Embryonic facial prominence (tissue), 1 donor: ENCODE measurements around the gene INO80C.
A peak's percentile ranks its signal among the peaks of the same experiment; 100 is the strongest.

ENCODE experiments used
- DNase-seq: peaks from one replicate; pipeline ENCODE4 v3.0.0-alpha.2; 2016; ENCODE audit errors: extremely low spot score

INO80C gene, protein sequence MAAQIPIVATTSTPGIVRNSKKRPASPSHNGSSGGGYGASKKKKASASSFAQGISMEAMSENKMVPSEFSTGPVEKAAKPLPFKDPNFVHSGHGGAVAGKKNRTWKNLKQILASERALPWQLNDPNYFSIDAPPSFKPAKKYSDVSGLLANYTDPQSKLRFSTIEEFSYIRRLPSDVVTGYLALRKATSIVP

DNA sequence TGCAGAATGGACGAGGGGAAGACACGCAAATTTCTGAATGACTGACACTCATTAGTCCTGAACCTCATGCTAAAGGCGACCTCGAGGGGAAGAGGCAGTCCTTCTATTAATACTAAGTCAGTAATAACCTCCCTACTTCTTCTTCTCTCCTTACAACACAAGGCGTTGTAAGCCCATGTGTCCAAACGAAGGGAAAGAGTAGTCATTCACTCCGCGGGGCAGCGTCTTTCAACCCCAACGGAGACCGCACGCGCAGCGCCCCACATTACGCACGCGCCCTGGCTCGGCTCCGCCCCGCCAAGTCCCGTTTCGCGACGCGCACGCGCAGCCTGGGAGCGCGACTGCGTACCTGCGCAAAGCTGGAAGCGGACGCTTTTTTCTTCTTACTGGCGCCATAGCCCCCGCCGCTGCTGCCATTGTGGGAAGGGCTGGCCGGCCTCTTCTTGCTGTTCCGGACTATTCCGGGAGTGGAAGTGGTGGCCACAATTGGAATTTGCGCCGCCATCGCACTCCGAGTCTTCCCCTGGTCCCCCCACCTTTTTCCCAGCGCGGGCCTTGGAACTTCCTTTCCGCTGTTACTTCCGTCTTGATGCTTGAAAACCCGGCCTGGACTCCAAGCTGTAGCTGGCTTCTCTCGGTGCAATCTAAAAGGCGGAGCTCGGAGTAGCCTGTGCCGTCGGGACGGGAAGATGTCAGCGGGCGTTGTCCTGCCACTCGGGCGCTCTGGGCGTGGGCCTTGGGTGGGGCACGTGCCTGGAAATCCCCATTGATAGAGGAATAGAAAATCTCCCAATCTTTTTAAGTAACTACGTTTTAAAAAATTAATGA lies at the start of gene INO80C:
TSS of gene INO80C (minus strand) at position 591 of the 828 bp plus-strand sequence. CDS start at position 505, 86 bp downstream.
- peak; percentile 93 for DNase-seq

DNA sequence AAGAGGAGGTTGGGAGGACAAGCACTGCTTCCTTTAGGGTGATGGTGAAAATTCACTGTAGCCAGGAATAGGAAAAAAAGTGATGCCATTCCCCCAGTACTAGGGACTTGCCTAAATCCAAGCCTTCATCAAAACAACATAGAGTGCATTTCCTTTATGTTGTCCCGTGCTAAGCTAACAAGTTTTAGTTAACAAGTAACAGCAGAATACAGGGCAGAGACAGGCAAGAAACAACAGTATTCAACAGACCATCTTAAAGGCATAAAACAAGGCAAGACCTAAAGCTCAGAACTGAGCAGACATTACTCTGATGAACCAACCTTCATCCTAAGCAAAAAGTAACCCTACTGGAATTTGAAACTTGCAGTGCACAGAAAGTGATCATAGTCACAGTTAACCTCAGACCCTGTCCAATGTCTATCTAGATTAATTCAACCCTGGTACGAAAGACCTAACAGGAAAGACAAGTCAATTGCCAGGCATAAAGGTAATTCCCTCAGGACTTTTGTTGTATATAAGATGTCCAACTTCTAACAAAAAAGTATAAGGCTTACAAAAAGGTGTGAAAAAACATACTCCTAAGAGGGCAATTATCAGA lies 49.3 kb upstream of the INO80C start:
- DNase-seq = no peak

DNA sequence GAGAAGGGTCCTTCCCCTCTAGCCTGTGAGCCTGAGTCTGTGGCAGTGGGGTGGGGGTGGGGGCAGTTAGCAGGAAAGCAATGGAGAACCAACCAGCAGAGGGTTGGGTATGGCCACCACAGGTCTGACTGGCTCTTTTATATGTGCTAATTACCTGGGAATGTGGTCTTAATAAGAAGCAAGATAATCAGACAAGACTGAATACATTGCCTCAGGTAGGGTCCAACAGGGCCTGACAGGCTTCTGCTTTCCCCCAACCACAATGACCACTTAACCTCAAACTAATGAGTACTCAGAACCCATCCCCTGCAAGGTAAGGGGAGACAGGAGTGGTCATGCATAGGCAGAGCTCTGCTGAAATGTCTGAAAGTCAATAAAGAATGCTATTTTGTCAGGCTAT lies 44.6 kb upstream of the INO80C start:
- DNase-seq = no peak

DNA sequence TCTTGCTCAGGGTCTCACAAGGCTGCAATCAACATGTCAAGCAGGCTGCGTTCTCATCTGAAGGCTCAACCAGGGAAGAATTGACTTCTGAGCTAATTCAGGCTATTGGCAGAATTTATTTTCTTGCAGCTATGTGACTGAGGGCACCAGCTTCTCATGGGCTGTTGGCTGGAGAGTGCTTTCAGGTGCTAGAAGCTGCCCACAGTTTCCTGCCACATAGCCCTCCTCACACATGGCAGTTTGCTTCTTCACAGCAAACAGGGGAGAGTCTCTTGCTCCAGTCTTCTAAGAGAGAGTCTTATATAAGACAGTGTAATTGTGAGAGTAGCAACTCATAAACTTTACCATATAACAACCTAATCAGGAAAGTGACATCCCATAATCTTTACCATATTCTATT lies 37.5 kb upstream of the INO80C start:
- no peak for DNase-seq

DNA sequence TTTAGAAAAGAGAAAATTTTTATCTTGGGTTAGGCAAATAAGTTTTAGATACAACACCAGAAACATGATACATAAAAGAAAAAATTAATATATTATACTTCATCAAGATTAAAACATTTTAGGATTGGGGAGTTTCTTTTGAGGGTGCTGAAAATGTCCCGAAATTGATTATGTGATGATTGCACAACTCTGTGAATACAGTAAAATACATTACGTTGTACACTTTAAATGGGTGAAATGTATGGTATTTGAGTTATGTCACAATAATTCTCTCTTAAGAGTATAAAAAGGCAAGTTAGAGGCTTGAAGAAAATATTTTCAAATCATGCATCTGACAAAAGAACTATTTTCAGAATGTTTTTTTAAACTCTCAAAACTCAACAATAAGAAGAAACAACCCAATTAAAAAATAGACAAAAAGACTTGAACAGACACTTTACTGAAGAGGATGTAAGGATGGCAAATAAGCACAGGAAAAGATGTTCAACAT lies 36.2 kb upstream of the INO80C start:
- no peak for DNase-seq

DNA sequence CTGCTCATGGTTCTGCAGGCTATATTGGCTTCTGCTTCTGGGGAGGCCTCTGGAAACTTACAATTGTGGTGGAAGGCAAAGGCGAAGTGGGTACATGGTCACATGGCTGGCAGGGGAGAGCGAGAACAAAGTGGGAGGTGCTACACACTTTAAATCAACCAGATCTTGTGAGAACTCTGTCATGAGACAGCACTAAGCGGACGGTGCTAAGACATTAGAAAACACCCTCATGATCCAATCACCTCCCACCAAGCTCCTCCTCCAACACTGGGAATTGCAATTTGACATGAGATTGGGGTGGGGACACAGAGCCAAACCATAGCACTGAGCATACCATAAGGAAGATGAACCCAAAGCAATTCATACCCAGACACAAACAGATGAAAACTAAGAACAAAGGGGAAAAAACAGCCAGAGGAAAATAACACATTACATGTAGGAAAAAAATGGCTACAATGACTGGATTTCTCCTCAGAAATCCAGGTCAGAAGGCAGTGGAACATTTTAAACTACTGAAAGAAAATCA lies 31.1 kb upstream of the INO80C start:
- no peak for DNase-seq

DNA sequence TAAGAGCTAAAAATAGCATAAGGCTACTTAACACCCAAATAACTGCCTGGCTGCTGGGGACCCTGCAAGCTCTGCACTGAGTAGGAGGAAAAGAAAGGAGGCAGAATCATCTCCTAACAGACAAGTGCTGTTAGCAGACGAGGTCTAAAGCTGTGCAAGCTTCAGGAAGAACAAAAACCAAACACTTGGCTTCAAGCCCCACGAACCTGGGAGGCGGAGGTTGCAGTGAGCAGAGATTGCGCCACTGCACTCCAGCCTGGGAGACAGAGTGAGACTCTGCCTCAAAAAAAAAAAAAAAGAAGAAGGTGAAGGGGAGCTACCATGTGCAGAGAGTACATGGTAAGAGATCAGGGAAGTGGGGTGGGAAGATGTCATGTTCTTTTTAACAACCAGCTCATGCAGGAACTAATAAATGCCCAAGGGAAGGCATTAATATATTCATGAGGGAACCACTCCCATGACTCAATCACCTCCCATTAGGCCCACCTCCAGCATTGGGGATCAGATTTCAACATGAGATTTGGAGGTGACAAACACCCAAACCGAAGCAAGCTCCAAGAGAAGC lies 28.8 kb upstream of the INO80C start:
- no peak for DNase-seq

DNA sequence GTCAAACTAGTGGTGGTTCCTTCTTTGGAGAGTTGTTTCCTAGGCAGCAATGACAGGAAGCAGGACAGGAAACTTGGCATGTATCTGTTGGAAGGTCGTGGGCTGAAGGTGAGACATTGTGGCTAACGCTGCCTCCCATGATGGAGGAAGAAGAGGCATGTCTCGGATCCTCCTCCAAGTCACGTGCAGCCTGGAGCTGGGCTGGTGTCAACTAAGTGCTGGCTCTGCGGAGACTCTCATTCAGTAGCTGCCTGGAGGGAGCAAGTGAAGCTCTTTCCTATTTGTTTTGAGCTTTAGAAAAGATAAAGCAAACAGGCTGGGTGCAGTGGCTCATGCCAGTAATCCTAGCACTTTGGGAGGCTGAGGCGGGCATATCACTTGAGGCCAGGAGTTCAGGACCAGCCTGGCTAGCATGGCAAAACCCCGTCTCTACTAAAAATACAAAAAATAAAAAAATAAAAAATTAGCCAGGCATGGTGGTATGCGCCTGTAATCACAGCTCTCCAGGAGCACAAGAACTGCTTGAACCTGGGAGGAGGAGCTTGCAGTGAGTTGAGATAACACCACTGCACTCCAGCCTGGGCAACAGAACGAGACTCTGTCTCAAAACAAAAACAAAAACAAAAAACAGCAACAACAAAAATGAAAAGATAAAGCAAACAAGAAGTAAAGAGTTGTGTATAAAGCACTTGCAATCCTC lies 28.2 kb upstream of the INO80C start:
- DNase-seq = no peak

DNA sequence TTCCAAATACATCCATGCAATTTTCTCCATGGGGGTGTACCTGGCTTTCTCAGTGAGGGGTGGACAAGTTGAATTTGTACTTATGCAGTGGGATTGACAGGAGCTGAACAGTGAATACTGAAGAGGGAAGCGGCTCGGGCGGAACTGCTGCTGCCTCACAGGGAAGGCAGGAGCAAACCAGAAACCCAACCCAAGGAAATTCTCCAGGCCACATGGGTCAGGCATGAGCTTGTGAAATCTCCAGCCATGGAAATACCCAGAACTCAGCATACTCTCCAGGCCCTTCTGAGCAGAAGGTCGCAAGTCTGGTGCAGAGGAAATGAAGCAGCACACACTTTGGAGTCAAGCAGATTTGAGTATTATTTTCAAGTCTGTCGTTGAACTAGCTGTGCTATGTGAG lies 26.5 kb upstream of the INO80C start:
- no peak for DNase-seq

DNA sequence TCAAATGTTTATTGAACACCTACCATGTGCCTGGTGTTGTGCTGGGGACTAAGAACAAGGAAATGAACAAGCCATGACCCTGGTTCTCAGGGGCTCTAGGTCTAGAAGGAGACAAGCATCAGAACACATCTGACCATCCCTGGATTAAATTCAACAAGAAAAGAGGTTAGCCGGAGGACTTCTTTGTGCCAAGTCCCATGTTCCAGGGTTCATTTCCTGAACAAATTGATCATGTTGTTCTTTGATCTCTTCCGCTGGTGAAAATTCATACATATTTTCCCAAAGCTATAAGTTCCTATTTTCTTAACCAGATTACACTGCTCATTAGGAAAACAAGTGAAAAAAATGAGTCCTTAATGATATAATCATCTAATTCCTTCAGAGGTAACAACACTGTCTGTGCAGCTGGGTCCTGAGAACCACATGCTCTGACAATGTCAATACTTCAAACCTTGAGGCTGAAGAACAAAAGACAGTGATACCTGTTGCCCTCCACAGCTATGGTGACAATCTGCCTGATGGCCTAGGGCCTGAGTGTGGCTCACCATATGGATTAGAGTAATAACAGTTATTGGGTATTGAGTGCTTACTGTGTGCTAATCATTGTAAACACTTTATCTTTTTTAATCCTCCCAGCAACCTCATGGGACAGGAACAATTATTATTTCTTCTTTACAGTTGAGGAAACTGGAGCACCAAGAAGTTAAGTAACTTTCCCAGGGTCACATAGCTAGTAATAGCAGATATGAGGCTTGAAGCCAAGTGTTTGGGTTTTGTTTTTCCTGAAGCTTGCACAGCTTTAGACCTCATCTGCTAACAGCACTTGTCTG lies 24.6 kb upstream of the INO80C start:
- no peak for DNase-seq

DNA sequence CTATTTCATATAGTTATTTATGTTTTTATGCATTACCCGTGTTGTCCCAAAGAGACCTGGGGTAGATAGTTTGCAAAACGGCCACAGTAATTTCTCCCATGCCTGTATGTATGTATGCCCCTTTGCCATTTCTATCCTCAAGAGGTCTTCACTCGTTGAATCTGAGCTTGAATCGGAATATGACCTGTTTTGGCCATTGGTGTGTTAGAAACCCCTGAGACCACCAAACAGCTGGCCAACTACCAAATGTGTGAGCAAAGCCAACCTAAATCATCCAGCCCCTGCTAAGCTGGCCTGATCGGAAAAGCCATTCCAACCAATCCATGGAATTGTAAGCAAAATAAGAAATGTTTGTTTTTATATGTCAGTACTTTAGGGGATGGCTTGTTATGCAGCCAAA lies 23.4 kb upstream of the INO80C start:
- no peak for DNase-seq

DNA sequence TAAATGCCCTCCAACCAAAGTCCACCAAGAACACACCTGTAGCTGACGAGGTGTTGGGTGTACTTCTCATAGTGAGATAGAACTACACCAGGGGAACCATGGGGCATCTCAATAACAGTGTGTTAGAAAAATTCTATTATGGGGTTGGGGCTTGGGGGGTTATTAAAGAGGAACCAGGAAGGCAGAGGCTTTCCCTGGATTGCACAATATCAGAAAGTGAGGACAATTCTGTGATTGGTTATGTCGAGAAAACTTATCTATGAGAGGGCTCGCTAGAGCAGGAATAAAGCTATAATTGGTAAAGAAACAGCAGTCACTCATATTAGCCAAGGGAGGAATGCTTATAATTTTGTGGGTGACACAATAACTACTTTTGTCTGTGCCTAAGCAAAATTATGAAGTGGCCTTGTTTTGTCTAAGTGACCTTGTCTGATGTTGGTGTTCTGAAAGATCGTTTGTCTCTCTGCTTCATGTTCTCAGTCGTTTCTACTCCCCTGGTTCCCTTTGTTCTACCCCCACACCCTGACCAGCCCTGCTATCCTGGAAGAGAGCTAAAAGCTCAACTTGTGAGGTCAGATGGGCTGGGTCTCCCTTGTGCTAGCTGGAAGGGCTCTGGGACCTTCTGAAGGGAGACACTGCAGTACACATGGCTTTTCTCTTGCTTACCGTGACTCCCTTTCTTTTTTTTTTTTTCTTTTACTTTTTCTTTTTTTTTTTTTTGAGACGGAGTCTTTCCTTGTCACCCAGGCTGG lies 21.6 kb upstream of the INO80C start:
- no peak for DNase-seq

DNA sequence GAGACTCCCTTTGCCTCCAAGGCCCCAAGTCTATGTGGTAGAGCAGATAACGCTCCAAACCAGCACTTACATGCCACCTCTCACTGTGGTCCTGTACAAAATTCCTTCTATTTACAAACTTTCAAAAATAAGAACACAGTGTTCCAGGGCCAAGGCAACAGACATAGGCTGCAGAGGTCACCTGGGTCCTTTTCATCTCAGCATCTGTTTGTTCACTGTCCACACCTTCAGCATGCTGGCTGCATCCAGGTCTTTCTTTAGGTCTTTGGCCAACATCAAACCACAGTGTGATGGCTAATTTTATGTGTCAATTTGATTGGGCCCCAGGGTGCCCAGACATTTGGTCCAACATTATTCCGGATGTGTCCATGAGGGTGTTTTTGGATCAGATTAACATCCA lies 20.0 kb upstream of the INO80C start:
- DNase-seq = no peak

DNA sequence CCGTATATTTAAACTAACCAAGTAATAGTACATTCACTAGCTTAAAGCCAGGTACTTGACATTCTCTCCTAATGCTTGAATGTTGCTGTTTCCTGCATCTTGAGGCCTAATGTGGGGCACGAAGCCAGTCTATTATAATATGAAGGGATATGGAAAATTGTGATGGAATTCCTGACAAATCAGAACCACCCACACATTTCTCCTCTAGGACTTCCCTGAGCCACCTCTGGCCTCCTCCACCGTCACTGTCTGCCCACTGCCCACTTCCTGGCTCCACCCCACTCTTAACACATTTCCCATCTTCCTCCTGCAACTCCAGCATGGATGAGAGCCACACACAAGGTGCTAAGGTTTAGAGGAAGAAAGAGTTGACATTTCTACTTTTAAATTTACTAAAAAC lies 19.0 kb upstream of the INO80C start:
- no peak for DNase-seq

DNA sequence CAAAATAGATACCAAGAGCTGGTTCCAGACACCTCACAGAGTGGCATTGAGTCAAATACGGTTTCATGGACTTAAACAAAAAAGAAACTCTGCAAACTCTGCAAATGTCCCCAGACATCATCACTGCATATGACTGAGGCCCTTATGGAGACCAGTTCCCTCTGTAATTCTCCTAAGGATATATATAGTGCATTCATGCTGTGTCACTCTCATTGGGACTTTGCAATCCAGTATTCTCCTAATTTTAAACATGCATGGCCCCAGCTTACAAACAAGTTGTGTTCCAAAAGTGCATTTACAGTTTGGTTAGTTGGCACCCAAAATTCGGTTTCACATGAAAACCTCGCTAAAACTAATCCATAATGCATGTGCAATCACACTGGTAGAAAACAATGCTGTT lies 18.6 kb upstream of the INO80C start:
- DNase-seq = no peak

DNA sequence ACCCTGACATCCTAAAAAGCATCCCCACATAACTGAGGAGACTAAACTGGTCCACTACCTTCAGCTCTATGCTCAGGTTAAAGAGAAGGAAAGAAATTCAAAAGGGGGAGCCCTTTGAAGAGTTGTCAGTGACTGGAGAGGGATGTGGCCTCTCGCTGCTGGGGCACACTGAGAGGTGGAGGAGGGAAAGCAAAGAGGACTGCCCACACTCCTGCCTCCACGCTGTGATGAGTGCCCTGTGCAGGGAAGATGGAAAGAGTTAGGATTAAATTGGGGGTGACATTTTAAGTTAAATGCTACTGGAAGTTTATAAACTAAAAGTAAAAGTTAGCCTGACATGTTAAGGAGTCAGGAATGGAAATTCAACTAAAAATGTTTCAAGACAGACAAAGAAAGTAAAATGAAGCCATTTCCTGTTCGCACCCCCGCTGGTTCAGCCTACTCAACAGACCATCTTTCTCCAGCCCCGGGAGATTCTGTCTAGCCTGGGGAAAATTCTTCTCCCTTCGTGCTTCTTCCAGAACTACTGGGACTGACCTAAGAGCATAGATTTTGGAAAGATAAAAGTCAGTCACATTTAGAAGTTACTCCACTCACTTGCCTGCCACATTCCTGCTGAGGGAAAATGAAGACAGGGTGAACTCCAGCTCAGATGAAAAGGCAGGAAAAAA lies 17.8 kb upstream of the INO80C start:
- DNase-seq = no peak

DNA sequence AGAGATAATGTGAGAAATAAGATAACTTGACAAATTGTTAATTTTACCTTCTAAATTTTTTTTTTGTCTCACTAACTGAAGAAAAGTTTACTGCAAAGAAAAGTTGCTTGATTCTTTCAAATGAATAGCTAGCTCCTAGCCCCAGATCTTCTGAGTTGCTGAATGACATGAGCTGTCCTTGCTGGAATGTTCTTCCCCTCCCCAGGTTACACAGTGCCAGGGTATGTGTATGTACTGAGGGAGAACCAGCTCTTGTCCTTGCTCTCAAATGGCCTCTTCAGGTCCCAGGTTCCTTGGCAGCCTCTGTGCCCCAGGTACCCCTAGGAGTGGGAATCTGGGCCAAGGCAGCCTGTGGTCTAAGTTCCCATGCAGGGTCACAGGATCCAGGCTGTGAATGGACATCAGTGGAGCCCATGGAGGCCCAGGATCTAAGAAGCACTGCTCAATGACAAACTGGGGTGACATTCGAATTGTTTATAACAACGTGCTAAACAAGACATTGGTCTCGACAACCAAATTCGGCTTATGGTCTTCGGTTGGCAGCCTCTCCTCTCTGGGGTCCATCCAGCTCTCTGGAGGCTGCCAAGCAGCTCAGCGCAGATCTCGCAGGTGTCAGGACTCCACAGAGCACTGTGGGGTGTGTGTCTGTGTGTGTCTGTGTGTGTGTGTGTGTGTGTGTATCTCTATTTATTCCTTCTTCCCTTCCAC lies 17.1 kb upstream of the INO80C start:
- DNase-seq = no peak

DNA sequence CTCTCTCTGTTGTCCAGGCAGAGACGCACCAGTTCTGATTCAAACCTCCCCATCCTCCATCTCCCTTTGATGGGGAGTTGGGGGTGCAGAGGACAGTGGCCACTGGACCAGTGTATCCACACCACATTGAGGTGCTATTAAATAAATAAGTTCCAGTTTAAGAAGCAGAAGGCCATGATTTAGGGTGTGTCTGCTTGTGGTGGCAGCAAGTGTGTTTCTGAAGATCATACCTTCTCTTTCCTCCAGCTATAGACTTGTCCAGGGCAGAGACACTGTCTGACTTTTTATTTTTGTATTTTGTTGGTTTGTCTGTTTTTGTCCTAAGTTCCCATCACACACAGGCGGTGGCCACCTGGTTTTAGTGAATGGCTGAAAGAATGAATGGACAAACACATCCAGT lies 16.5 kb upstream of the INO80C start:
- no peak for DNase-seq
